Brain pericyte (primary cell): ENCODE results near the gene UBAC2.

Source experiments
- DNase-seq: peaks from one replicate; pipeline ENCODE4 v3.0.0-alpha.2; 2012; ENCODE audit warnings: low read depth, low spot score

UBAC2 gene

GRCh38 chr13:99295488-99296252 is 95.0 kb downstream of the UBAC2 start:
- no peak for DNase-seq

- DNase-seq, result no peak
Measured at GRCh38 chr13:99296398-99296797, 95.7 kb downstream of the UBAC2 start.

GRCh38 chr13:99297331-99297730 is 96.7 kb downstream of the UBAC2 start:
- no peak for DNase-seq

- no peak for DNase-seq
Measured at GRCh38 chr13:99298056-99298455, 97.4 kb downstream of the UBAC2 start.

GRCh38 chr13:99299256-99299919 is 98.7 kb downstream of the UBAC2 start:
- no peak for DNase-seq

GRCh38 chr13:99299920-99300341 is 99.3 kb downstream of the UBAC2 start:
- DNase-seq, result no peak

GRCh38 chr13:99301056-99301838 is 100.6 kb downstream of the UBAC2 start:
- DNase-seq, result no peak

- DNase-seq, result no peak
Measured at GRCh38 chr13:99301913-99302636, 101.4 kb downstream of the UBAC2 start.

GRCh38 chr13:99302637-99303505 is 102.2 kb downstream of the UBAC2 start:
- no peak for DNase-seq

GRCh38 chr13:99303863-99304521 is 103.3 kb downstream of the UBAC2 start:
- no peak for DNase-seq

- DNase-seq, result no peak
Measured at GRCh38 chr13:99304541-99304940, 103.9 kb downstream of the UBAC2 start.

- no peak for DNase-seq
Measured at GRCh38 chr13:99305158-99305557, 104.5 kb downstream of the UBAC2 start.

GRCh38 chr13:99305566-99305965 is 104.9 kb downstream of the UBAC2 start:
- no peak for DNase-seq

- DNase-seq, result no peak
Measured at GRCh38 chr13:99307247-99307646, 106.6 kb downstream of the UBAC2 start, which contains the start of gene GPR183. Gene GPR183 (minus strand): TSS chr13:99307399. CDS start chr13:99296145, 11,254 bp downstream.

GRCh38 chr13:99307648-99308339 is 107.1 kb downstream of the UBAC2 start:
- no peak for DNase-seq

GRCh38 chr13:99308471-99309087 is 107.9 kb downstream of the UBAC2 start:
- DNase-seq, result no peak

GRCh38 chr13:99310382-99311031 is 109.9 kb downstream of the UBAC2 start:
- no peak for DNase-seq

GRCh38 chr13:99311137-99311536 is 110.5 kb downstream of the UBAC2 start:
- DNase-seq, result no peak
